ENCODE results near the gene KIF16B. TPM values are rescaled to one million over a fixed set of nuclear protein-coding genes. Genes with fewer than 3 reads are reported as not detected.

The KIF16B gene
- total and polyA plus RNA-seq, 2 of the 13 experiments (the other 11 are each of a cell fraction or from before 2014, with no cell fraction given), result 6.9 to 18.0 TPM

DNA sequence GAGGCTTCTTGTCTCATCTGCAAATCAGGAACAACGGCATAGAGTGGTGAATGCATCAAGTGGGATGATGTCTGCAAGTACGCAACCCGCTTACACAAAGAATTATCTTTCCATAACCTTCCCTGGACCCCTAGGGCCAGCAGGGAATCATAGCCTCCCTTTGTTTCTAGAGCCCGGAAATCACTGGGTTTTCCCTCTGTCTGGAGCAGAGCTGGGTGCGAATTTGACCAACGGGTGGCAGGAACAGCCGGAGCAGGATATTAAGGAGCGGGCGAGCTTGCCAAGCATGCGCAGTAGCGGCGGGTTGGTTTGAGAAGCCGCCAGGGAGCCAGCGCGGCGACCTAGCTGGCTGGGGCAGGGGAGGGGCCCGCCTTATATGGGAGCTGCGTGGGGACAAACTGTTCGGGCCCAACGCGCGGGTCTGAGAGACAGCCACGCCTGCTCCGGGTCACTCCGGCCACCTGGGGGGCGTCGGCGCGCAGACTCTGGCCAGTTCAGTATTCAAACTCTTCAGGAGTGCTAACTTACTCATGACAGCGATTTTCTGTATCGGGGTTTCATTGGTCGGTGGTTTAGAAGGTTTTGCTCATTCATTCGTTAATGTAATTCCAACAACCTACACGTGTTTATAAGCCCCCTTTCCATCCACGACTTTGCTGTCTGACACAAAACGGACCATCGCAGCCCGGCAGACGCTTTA, 1.6 kb upstream of the KIF16B start (continued):
- TF ChIP-seq ZNF24 (IDR thresholded peaks at IDR 0.05) (no peak; the same call in none of the 2 replicates), NFKB2 (CRISPR knock-in tag; IDR thresholded peaks at IDR 0.05; ENCODE audit: borderline replicate concordance) (peak; percentile 59; the same call in 1 of the 2 replicates), SRF (IDR thresholded peaks at IDR 0.05; ENCODE audit: low read depth, low read length) (peak; percentile 97), BRD4 (CRISPR knock-in tag; IDR thresholded peaks at IDR 0.05) (no peak), ZIK1 (CRISPR knock-in tag; IDR thresholded peaks at IDR 0.05; ENCODE audit: borderline replicate concordance, low read depth) (peak; percentile 84; the same call in 1 of the 2 replicates), GTF3A (CRISPR knock-in tag; conservative IDR thresholded peaks at IDR 0.05) (no peak), HDAC6 (IDR thresholded peaks at IDR 0.05; ENCODE audit: low read depth, low read length) (no peak), ZNF17 (CRISPR knock-in tag; IDR thresholded peaks at IDR 0.05) (no peak), YEATS2 (CRISPR knock-in tag; IDR thresholded peaks at IDR 0.05; ENCODE audit: borderline replicate concordance) (peak; percentile 91; the same call in 1 of the 2 replicates), ZSCAN22 (CRISPR knock-in tag; IDR thresholded peaks at IDR 0.05) (no peak), ZNF232 (CRISPR knock-in tag; IDR thresholded peaks at IDR 0.05; ENCODE audit: borderline replicate concordance) (peak; percentile 55; the same call in 1 of the 2 replicates), ZNF530 (CRISPR knock-in tag; IDR thresholded peaks at IDR 0.05; ENCODE audit: low read depth) (no peak), CBFB (CRISPR knock-in tag; IDR thresholded peaks at IDR 0.05) (no peak), ZNF773 (CRISPR knock-in tag; IDR thresholded peaks at IDR 0.05; ENCODE audit: borderline replicate concordance) (0 out of 2 replicates have a peak, but pooled peaks have one; percentile 20), MAFK (conservative IDR thresholded peaks at IDR 0.05 in 1 of 2, IDR thresholded peaks at IDR 0.05 in 1 of 2; ENCODE audit: low read length in 2 of 2) (0 out of 4 replicates have a peak, but pooled peaks have one; percentile 1 to 18), AGO2 (optimal IDR thresholded peaks at IDR 0.05; ENCODE audit: low read depth, low read length) (peak; percentile 64), ZSCAN30 (CRISPR knock-in tag; IDR thresholded peaks at IDR 0.05) (no peak), ZSCAN25 (CRISPR knock-in tag; IDR thresholded peaks at IDR 0.05) (peak; percentile 86), ZNF546 (CRISPR knock-in tag; conservative IDR thresholded peaks at IDR 0.05) (0 out of 2 replicates have a peak, but pooled peaks have one; percentile 15)
- TF ChIP-seq, protein P1, sequence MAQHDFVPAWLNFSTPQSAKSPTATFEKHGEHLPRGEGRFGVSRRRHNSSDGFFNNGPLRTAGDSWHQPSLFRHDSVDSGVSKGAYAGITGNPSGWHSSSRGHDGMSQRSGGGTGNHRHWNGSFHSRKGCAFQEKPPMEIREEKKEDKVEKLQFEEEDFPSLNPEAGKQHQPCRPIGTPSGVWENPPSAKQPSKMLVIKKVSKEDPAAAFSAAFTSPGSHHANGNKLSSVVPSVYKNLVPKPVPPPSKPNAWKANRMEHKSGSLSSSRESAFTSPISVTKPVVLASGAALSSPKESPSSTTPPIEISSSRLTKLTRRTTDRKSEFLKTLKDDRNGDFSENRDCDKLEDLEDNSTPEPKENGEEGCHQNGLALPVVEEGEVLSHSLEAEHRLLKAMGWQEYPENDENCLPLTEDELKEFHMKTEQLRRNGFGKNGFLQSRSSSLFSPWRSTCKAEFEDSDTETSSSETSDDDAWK (CRISPR knock-in tag; IDR thresholded peaks at IDR 0.05), result no peak
- TF ChIP-seq, protein P2, sequence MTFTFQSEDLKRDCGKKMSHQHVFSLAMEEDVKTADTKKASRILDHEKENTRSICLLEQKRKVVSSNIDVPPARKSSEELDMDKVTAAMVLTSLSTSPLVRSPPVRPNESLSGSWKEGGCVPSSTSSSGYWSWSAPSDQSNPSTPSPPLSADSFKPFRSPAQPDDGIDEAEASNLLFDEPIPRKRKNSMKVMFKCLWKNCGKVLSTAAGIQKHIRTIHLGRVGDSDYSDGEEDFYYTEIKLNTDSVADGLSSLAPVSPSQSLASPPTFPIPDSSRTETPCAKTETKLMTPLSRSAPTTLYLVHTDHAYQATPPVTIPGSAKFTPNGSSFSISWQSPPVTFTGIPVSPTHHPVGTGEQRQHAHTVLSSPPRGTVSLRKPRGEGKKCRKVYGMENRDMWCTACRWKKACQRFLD (CRISPR knock-in tag; IDR thresholded peaks at IDR 0.05; ENCODE audit: borderline replicate concordance), result no peak
- TF ChIP-seq, protein P3, sequence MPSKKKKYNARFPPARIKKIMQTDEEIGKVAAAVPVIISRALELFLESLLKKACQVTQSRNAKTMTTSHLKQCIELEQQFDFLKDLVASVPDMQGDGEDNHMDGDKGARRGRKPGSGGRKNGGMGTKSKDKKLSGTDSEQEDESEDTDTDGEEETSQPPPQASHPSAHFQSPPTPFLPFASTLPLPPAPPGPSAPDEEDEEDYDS (CRISPR knock-in tag; IDR thresholded peaks at IDR 0.05), result peak; percentile 81
- TF ChIP-seq, protein P4, sequence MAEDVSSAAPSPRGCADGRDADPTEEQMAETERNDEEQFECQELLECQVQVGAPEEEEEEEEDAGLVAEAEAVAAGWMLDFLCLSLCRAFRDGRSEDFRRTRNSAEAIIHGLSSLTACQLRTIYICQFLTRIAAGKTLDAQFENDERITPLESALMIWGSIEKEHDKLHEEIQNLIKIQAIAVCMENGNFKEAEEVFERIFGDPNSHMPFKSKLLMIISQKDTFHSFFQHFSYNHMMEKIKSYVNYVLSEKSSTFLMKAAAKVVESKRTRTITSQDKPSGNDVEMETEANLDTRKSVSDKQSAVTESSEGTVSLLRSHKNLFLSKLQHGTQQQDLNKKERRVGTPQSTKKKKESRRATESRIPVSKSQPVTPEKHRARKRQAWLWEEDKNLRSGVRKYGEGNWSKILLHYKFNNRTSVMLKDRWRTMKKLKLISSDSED (CRISPR knock-in tag; IDR thresholded peaks at IDR 0.05), result no peak; the same call in 1 of the 2 replicates
- TF ChIP-seq, protein P5, sequence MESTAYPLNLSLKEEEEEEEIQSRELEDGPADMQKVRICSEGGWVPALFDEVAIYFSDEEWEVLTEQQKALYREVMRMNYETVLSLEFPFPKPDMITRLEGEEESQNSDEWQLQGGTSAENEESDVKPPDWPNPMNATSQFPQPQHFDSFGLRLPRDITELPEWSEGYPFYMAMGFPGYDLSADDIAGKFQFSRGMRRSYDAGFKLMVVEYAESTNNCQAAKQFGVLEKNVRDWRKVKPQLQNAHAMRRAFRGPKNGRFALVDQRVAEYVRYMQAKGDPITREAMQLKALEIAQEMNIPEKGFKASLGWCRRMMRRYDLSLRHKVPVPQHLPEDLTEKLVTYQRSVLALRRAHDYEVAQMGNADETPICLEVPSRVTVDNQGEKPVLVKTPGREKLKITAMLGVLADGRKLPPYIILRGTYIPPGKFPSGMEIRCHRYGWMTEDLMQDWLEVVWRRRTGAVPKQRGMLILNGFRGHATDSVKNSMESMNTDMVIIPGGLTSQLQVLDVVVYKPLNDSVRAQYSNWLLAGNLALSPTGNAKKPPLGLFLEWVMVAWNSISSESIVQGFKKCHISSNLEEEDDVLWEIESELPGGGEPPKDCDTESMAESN (CRISPR knock-in tag; conservative IDR thresholded peaks at IDR 0.05), result peak; percentile 92
